Astrocyte (in vitro differentiated cells and primary cell): ENCODE measurements around the gene BBX. TPM values are rescaled to one million over a fixed set of nuclear protein-coding genes. Genes with fewer than 3 reads are reported as not detected.
A peak's percentile ranks its signal among the peaks of the same experiment; 100 is the strongest.

ENCODE experiments used
- DNase-seq: peaks from one replicate; pipeline ENCODE4 v3.0.0-alpha.2; 2010; ENCODE audit warnings: low read depth
- FAIRE-seq: peaks from 2 replicates; lab custom pipeline; 2011; peaks lifted over from hg19 to GRCh38; lab: Jason Lieb, UNC
- H2AFZ ChIP-seq: 2 replicates; pipeline ENCODE4 v1.6.0; 2012; ENCODE audit warnings: low read depth, low read length, inconsistent platforms
- H3K27ac ChIP-seq: 2 replicates; pipeline ENCODE4 v1.5.1; 2011; ENCODE audit warnings: low read depth, low read length, inconsistent platforms
- H3K27me3 ChIP-seq: 2 replicates; pipeline ENCODE4 v1.6.0; 2011; ENCODE audit warnings: low read length, inconsistent platforms; ENCODE audit not compliant: insufficient read depth
- H3K36me3 ChIP-seq: 2 replicates; pipeline ENCODE4 v1.5.1; 2011; ENCODE audit warnings: low read length, inconsistent platforms; ENCODE audit not compliant: insufficient read depth
- H3K4me1 ChIP-seq: 2 replicates; pipeline ENCODE4 v1.5.1; 2011; ENCODE audit warnings: low read length, inconsistent platforms; ENCODE audit not compliant: insufficient read depth
- H3K4me2 ChIP-seq: 2 replicates; pipeline ENCODE4 v1.6.0; 2012; ENCODE audit warnings: low read length, inconsistent platforms
- H3K4me3 ChIP-seq: 2 replicates; pipeline ENCODE4 v1.5.1; 2011; ENCODE audit warnings: low read depth, mild to moderate bottlenecking, low read length, inconsistent platforms; ENCODE audit not compliant: insufficient read depth
- H3K79me2 ChIP-seq: 2 replicates; pipeline ENCODE4 v1.6.0; 2012; ENCODE audit warnings: mild to moderate bottlenecking, low read length, inconsistent platforms; ENCODE audit not compliant: insufficient read depth
- H3K9ac ChIP-seq: 2 replicates; pipeline ENCODE4 v1.6.0; 2012; ENCODE audit warnings: mild to moderate bottlenecking, low read length, inconsistent platforms
- H3K9me3 ChIP-seq: 2 replicates; pipeline ENCODE4 v1.5.1; 2012; ENCODE audit warnings: low read depth, mild to moderate bottlenecking, low read length, inconsistent platforms; ENCODE audit not compliant: insufficient read depth
- H4K20me1 ChIP-seq: 2 replicates; pipeline ENCODE4 v1.6.0; 2012; ENCODE audit warnings: low read length, inconsistent platforms; ENCODE audit not compliant: insufficient read depth
- H3K27ac Mint-ChIP-seq: one replicate; pipeline ENCODE4 v1.8.0; 2021; ENCODE audit warnings: mild to moderate bottlenecking, mixed read lengths; ENCODE audit not compliant: unreplicated experiment
- H3K27me3 Mint-ChIP-seq: one replicate; pipeline ENCODE4 v1.8.0; 2021; ENCODE audit warnings: low read depth, mixed read lengths; ENCODE audit not compliant: unreplicated experiment
- H3K36me3 Mint-ChIP-seq: one replicate; pipeline ENCODE4 v1.8.0; 2021; ENCODE audit warnings: low read depth, mixed read lengths; ENCODE audit not compliant: unreplicated experiment
- H3K4me1 Mint-ChIP-seq: one replicate; pipeline ENCODE4 v1.8.0; 2021; ENCODE audit warnings: low read depth, mixed read lengths; ENCODE audit not compliant: unreplicated experiment
- H3K4me3 Mint-ChIP-seq: one replicate; pipeline ENCODE4 v1.8.0; 2021; ENCODE audit warnings: mild to moderate bottlenecking, moderate library complexity, mixed read lengths; ENCODE audit not compliant: unreplicated experiment
- H3K9me3 Mint-ChIP-seq: one replicate; pipeline ENCODE4 v1.8.0; 2021; ENCODE audit warnings: mild to moderate bottlenecking, mixed read lengths; ENCODE audit not compliant: unreplicated experiment
- EZH2 ChIP-seq: IDR thresholded peaks from 2 replicates; pipeline ENCODE4 v1.6.1; 2012; ENCODE audit warnings: mild to moderate bottlenecking, low read length, inconsistent platforms; ENCODE audit not compliant: insufficient read depth
- total RNA-seq: library from RNA; stranded (reverse); gene quantifications from 2 replicates; pipeline ENCODE4 v1.2.1, GENCODE V29; 2021
- TF ChIP-seq, protein P1 (sequence below): IDR thresholded peaks from 2 replicates; pipeline ENCODE4 v1.5.1; 2011; ENCODE audit warnings: low read depth, mild to moderate bottlenecking, inconsistent platforms, low read length, moderate library complexity; ENCODE audit not compliant: insufficient read depth

Gene BBX
- total RNA-seq, 1 donor from 2014 or later, result 91.6 TPM

DNA sequence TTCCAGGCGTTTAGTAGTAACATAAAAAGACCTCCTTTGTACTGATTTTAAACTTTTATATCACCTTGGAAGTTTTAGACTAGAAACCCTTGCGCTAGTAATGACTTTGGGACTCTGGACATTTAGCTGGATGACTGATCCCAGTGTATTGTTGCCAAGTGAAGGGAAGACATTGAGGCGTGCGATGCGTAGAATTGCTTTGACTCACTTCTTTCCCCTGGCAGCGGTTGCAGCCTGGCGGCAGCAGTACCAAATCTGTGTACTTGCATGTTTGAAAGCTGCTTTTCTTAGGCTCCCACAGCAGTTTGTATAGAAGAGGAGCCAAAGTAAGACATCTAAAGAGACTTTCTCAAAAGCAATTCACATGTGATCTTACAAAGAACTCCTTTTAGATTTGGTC, 151.6 kb downstream of the BBX start:
- H2AFZ ChIP-seq, result no peak overlapping the region
- no peak overlapping the region for H3K4me3 Mint-ChIP-seq

DNA sequence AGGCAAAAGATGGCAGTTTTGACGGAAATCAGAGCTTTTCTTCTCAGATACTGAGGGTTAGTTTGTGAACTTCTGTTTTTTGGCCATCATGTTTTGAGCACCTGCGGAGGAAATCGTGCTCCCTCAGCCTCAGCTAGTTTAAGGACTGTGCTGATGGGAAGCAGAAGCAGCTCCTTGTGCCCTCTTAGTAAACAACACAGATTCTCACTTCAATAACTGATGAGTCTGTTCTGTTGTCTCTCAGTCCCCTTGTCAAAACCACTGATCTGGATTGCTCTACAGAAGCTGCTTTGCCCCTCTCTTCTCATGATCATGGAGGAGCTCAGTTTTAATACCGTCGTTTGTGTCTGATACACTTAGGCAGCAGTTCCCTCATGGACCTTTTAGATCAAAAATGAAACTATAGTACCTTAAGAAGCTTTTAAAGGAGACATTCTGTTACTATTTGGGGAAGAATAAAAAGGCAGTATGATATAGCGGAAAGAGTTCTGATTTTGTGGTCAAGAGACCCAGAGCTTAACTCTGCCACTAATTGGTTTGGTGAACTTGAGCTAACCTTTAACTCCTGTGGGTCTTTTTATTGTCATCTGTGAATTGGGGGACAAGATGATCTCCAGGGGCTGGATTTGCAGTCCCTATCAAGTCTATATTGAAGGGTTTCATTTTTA, 152.6 kb downstream of the BBX start:
- Histone ChIP-seq H2AFZ (no peak overlapping the region), H3K36me3 (no peaks in the 10 kb centered on the region), H3K27ac (no peak overlapping the region), H3K4me1 (peaks cover 10% of the 10 kb centered on the region), H3K4me2 (no peak overlapping the region), H4K20me1 (peaks cover 13% of the 10 kb centered on the region), H3K79me2 (no peaks in the 10 kb centered on the region), H3K4me3 (no peak overlapping the region), H3K27me3 (no peaks in the 10 kb centered on the region), H3K9ac (no peak overlapping the region), H3K9me3 (no peaks in the 10 kb centered on the region)
- peaks cover 34% of the 10 kb centered on the region for H3K4me1 Mint-ChIP-seq
- H3K9me3 Mint-ChIP-seq, result no peaks in the 10 kb centered on the region
- FAIRE-seq, result no peak
- no peak overlapping the region for H3K27ac Mint-ChIP-seq
- TF ChIP-seq, protein P1, sequence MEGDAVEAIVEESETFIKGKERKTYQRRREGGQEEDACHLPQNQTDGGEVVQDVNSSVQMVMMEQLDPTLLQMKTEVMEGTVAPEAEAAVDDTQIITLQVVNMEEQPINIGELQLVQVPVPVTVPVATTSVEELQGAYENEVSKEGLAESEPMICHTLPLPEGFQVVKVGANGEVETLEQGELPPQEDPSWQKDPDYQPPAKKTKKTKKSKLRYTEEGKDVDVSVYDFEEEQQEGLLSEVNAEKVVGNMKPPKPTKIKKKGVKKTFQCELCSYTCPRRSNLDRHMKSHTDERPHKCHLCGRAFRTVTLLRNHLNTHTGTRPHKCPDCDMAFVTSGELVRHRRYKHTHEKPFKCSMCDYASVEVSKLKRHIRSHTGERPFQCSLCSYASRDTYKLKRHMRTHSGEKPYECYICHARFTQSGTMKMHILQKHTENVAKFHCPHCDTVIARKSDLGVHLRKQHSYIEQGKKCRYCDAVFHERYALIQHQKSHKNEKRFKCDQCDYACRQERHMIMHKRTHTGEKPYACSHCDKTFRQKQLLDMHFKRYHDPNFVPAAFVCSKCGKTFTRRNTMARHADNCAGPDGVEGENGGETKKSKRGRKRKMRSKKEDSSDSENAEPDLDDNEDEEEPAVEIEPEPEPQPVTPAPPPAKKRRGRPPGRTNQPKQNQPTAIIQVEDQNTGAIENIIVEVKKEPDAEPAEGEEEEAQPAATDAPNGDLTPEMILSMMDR, result no peak
- TF ChIP-seq EZH2, result no peak
- no peaks in the 10 kb centered on the region for H3K36me3 Mint-ChIP-seq
- no peaks in the 10 kb centered on the region for H3K27me3 Mint-ChIP-seq
- no peak overlapping the region for H3K4me3 Mint-ChIP-seq
- DNase-seq, result no peak

More for the DNA sequence above, 151.6 kb downstream of the BBX start:
- H3K79me2 ChIP-seq, result no peaks in the 10 kb centered on the region
- FAIRE-seq, result no peak
- Mint-ChIP-seq H3K4me1 (peaks cover 24% of the 10 kb centered on the region), H3K27ac (peak overlapping the region; percentile 34), H3K27me3 (no peaks in the 10 kb centered on the region), H3K9me3 (no peaks in the 10 kb centered on the region), H3K36me3 (no peaks in the 10 kb centered on the region)
- H3K36me3 ChIP-seq, result no peaks in the 10 kb centered on the region
- no peak overlapping the region for H3K4me3 ChIP-seq
- peaks cover 13% of the 10 kb centered on the region for H4K20me1 ChIP-seq
- no peaks in the 10 kb centered on the region for H3K27me3 ChIP-seq
- H3K9me3 ChIP-seq, result no peaks in the 10 kb centered on the region
- peak overlapping the region; percentile 36 for H3K9ac ChIP-seq
- no peak for TF ChIP-seq EZH2
- TF ChIP-seq, protein P1, result no peak
- no peak overlapping the region for H3K27ac ChIP-seq
- peaks cover 10% of the 10 kb centered on the region for H3K4me1 ChIP-seq
- peak overlapping the region; percentile 64 for H3K4me2 ChIP-seq
- DNase-seq, result peak; percentile 82
